ENCODE data around the gene CD59. TPM values are rescaled to one million over a fixed set of nuclear protein-coding genes. Genes with fewer than 3 reads are reported as not detected.
"Not testable (repeated sequence)": the region's sequence is repeated elsewhere in the genome, so short reads cannot be mapped to it uniquely, and the experiment has no call there.

CD59 gene
- total RNA-seq, 1 experiment from 2014 or later, result 597 TPM

DNA sequence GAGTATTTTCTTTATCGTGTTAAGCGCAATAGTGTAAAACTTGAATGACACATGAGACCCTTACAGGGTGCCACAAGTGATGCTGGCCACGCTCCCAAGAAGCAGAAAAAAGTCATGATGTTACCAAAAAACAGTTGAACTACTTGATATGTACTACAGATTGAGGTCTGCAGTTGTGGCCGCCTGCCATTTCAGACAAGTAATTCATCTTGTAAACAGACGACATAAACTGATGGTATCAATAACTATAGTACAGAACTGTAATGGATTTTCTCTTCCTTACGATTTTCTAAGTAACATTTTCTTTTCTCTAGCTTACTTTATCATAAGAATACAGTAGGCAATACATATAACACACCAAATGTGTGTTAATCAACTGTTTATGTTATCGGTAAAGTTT, 5.5 kb downstream of the CD59 start:
- intact Hi-C loops (cut with micrococcal nuclease), result no loop called here
- no TSS peak for BruUV-seq (replicated peaks)
- Mint-ChIP-seq H3K4me1 (ENCODE audit: insufficient read depth, unreplicated experiment) (peaks cover 58% of the 10 kb centered on the region), H3K9me3 (ENCODE audit: unreplicated experiment) (no peaks in the 10 kb centered on the region), H3K27ac (ENCODE audit: low read depth, unreplicated experiment) (no peak overlapping the region), H3K4me3 (ENCODE audit: unreplicated experiment) (peak overlapping the region; percentile 15), H3K36me3 (ENCODE audit: insufficient read depth, unreplicated experiment) (peaks cover 84% of the 10 kb centered on the region), H3K27me3 (ENCODE audit: insufficient read depth, unreplicated experiment) (no peaks in the 10 kb centered on the region)
- TF ChIP-seq, protein P1, sequence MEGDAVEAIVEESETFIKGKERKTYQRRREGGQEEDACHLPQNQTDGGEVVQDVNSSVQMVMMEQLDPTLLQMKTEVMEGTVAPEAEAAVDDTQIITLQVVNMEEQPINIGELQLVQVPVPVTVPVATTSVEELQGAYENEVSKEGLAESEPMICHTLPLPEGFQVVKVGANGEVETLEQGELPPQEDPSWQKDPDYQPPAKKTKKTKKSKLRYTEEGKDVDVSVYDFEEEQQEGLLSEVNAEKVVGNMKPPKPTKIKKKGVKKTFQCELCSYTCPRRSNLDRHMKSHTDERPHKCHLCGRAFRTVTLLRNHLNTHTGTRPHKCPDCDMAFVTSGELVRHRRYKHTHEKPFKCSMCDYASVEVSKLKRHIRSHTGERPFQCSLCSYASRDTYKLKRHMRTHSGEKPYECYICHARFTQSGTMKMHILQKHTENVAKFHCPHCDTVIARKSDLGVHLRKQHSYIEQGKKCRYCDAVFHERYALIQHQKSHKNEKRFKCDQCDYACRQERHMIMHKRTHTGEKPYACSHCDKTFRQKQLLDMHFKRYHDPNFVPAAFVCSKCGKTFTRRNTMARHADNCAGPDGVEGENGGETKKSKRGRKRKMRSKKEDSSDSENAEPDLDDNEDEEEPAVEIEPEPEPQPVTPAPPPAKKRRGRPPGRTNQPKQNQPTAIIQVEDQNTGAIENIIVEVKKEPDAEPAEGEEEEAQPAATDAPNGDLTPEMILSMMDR (IDR thresholded peaks at IDR 0.05; ENCODE audit: unreplicated experiment), result no peak
- ChIA-PET CTCF (interaction anchor here (0.5 to 1.4 kb wide), 3 partner anchors 14 to 401 kb away, joined by 3 to 5 read pairs (median 3); no protein-coding TSS in a partner anchor), POLR2A (interaction anchor here (1.1 to 7.1 kb wide), 2 partner anchors 15 to 24 kb away, joined by 11 to 70 read pairs; no protein-coding TSS in a partner anchor)
- DNase-seq (ENCODE audit: unreplicated experiment), result no peak

DNA sequence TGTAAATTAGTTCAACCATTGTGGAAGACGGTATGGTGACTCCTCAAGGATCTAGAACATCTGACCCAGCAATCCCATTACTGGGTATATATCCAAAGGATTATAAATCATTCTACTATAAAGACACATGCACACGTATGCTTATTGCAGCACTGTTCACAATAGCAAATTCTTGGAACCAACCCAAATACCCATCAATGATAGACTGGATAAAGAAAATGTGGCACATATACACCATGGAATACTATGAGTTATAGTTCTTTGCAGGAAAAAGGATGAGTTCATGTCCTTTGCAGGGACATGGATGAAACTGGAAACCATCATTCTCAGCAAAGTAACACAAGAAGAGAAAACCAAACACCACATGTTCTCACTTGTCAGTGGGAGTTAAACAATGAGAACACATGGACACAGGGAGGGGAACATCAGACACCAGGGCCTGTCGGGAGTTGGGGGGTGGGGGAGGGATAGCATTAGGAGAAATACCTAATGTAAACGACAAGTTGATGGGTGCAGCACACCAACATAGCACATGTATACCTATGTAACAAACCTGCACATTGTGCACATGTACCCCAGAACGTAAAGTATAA, 7.1 kb downstream of the CD59 start:
- H3K27me3 Mint-ChIP-seq (ENCODE audit: insufficient read depth, unreplicated experiment); H3K9me3 Mint-ChIP-seq (ENCODE audit: unreplicated experiment); BruUV-seq (replicated peaks); intact Hi-C loops (cut with micrococcal nuclease); H3K27ac Mint-ChIP-seq (ENCODE audit: low read depth, unreplicated experiment); POLR2A ChIA-PET; DNase-seq (ENCODE audit: unreplicated experiment): not testable (repeated sequence)
- peaks cover 66% of the 10 kb centered on the region for H3K4me1 Mint-ChIP-seq (ENCODE audit: insufficient read depth, unreplicated experiment)
- H3K36me3 Mint-ChIP-seq (ENCODE audit: insufficient read depth, unreplicated experiment), result peaks cover 77% of the 10 kb centered on the region
- CTCF ChIA-PET, result interaction anchor here (2.5 kb wide), 1 partner anchor 13 kb away, joined by 11 read pairs; no protein-coding TSS in a partner anchor
- peak overlapping the region; percentile 43 for H3K4me3 Mint-ChIP-seq (ENCODE audit: unreplicated experiment)

DNA sequence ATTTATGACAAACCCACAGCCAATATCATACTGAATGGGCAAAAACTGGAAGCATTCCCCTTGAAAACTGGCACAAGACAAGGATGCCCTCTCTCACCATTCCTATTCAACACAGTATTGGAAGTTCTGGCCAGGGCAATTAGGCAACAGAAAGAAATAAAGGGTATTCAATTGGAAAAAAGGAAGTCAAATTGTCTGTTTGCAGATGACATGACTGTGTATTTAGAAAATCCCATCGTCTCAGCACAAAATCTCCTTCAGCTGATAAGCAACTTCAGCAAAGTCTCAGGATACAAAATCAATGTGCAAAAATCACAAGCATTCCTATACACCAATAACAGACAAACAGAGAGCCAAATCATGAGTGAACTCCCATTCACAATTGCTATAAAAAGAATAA, 8.7 kb downstream of the CD59 start:
- H3K4me3 Mint-ChIP-seq (ENCODE audit: unreplicated experiment); intact Hi-C loops (cut with micrococcal nuclease); BruUV-seq (replicated peaks); DNase-seq (ENCODE audit: unreplicated experiment); H3K27ac Mint-ChIP-seq (ENCODE audit: low read depth, unreplicated experiment); H3K9me3 Mint-ChIP-seq (ENCODE audit: unreplicated experiment); H3K27me3 Mint-ChIP-seq (ENCODE audit: insufficient read depth, unreplicated experiment): not testable (repeated sequence)
- ChIA-PET CTCF (interaction anchor here (0.6 to 2.5 kb wide), 2 partner anchors 11 to 367 kb away, joined by 3 to 11 read pairs; no protein-coding TSS in a partner anchor), POLR2A (interaction anchor here (1.7 to 16.2 kb wide), 2 partner anchors 10 to 12 kb away, joined by 4 to 409 read pairs; partner anchors contain the start of gene CD59)
- Mint-ChIP-seq H3K36me3 (ENCODE audit: insufficient read depth, unreplicated experiment) (peaks cover 69% of the 10 kb centered on the region), H3K4me1 (ENCODE audit: insufficient read depth, unreplicated experiment) (peaks cover 72% of the 10 kb centered on the region)

DNA sequence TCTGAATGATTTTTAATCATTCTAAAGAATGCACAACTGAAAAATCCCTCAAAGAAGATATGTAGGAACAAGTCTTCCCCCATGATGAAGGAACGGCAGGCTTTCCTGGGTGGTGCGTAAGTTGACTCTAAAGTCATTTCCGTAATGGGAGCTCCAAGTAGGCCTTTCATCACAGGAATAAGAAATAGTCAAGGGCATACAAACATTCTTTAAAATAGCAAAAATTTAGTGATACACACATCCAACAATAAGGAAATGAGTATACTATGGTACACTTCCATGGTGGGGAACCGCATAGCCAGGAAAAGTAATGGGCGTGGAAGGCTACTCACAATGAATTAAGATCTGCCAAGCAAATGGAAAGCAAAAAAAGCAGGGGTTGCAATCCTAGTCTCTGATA, 10.7 kb downstream of the CD59 start:
- POLR2A ChIA-PET, result interaction anchor here (0.8 to 16.2 kb wide), 3 partner anchors 12 to 34 kb away, joined by 4 to 409 read pairs (median 5); partner anchors contain the start of gene CD59
- BruUV-seq (replicated peaks), result no TSS peak
- Mint-ChIP-seq H3K4me1 (ENCODE audit: insufficient read depth, unreplicated experiment) (peaks cover 68% of the 10 kb centered on the region), H3K4me3 (ENCODE audit: unreplicated experiment) (peak overlapping the region; percentile 22), H3K27ac (ENCODE audit: low read depth, unreplicated experiment) (peak overlapping the region; percentile 93), H3K27me3 (ENCODE audit: insufficient read depth, unreplicated experiment) (no peaks in the 10 kb centered on the region), H3K36me3 (ENCODE audit: insufficient read depth, unreplicated experiment) (peaks cover 72% of the 10 kb centered on the region), H3K9me3 (ENCODE audit: unreplicated experiment) (no peaks in the 10 kb centered on the region)
- CTCF ChIA-PET, result interaction anchor here (1.4 to 1.8 kb wide), 2 partner anchors 10 kb away, joined by 3 to 10 read pairs; no protein-coding TSS in a partner anchor
- no peak for DNase-seq (ENCODE audit: unreplicated experiment)
- TF ChIP-seq, protein P1 (IDR thresholded peaks at IDR 0.05; ENCODE audit: unreplicated experiment), result no peak
- intact Hi-C loops (cut with micrococcal nuclease), result no loop called here

DNA sequence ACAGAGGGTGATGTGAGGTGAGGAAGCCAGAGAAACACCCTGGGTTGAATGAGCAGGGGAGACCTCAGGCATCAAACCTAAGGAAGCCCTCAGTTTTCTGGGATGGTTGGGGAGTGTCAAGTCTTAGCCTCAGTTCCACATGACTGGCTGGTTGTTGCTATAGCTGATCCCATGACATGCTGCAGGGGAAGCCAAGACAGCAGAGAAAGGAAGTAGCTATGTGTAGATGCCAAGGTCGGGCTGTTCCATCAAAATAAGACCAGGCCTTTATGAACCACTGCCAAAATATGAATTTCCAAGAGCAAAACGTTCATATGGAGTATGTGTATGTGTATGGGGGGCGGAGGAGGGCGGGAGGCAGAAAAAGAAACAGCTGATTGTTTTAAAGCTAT, 11.6 kb downstream of the CD59 start:
- intact Hi-C loops (cut with micrococcal nuclease), result no loop called here
- Mint-ChIP-seq H3K27me3 (ENCODE audit: insufficient read depth, unreplicated experiment) (no peaks in the 10 kb centered on the region), H3K9me3 (ENCODE audit: unreplicated experiment) (no peaks in the 10 kb centered on the region), H3K27ac (ENCODE audit: low read depth, unreplicated experiment) (peak overlapping the region; percentile 93), H3K4me3 (ENCODE audit: unreplicated experiment) (peak overlapping the region; percentile 63), H3K36me3 (ENCODE audit: insufficient read depth, unreplicated experiment) (peaks cover 74% of the 10 kb centered on the region), H3K4me1 (ENCODE audit: insufficient read depth, unreplicated experiment) (peaks cover 72% of the 10 kb centered on the region)
- POLR2A ChIA-PET, result interaction anchor here (0.6 to 16.2 kb wide), 6 partner anchors 10 to 90 kb away, joined by 3 to 409 read pairs (median 8); partner anchors contain the start of gene CD59
- no TSS peak for BruUV-seq (replicated peaks)
- peak; percentile 55 for DNase-seq (ENCODE audit: unreplicated experiment)
- TF ChIP-seq, protein P1 (IDR thresholded peaks at IDR 0.05; ENCODE audit: unreplicated experiment), result no peak
- CTCF ChIA-PET, result interaction anchor here (1.0 to 1.8 kb wide), 4 partner anchors 9 to 19 kb away, joined by 3 to 10 read pairs (median 8); no protein-coding TSS in a partner anchor

Measured in MCF 10A (cell line).